ENCODE measurements around the gene DPYD.

- TF ChIP-seq CTCF (IDR thresholded peaks at IDR 0.05; ENCODE audit: insufficient read depth, low read depth, low read length) (no peak), EZH2 (IDR thresholded peaks at IDR 0.05; ENCODE audit: insufficient read depth, low read length) (no peak)
These were observed 5.3 kb upstream of the DPYD start for GRCh38 chr1:97926017-97926708.

Measured in astrocyte (in vitro differentiated cells and primary cell).